Tibial nerve (tissue), 4 donors: Measurements from ENCODE around the gene WNT2B. TPM values are rescaled to one million over a fixed set of nuclear protein-coding genes. Genes with fewer than 3 reads are reported as not detected.

ENCODE experiments used
- DNase-seq, 2 donors: peaks; one replicate each; pipeline ENCODE4 v3.0.0-alpha.2; 2019; ENCODE audit warnings: low spot score in 2 of 2
- H3K27ac ChIP-seq, 4 donors: fragments of 200-600 bp; sonication (generic) in 3 of 4; one replicate each; pipeline ENCODE4 v1.5.1; 2017 to 2019; ENCODE audit warnings: mild to moderate bottlenecking in 1 of 4
- H3K27me3 ChIP-seq, 2 donors: fragments of 200-600 bp; sonication (generic) in 1 of 2; one replicate each; pipeline versions ENCODE4 v1.5.1 to v1.6.0; 2017 to 2019
- H3K36me3 ChIP-seq, 3 donors: fragments of 200-600 bp; sonication (generic); one replicate each; pipeline ENCODE4 v1.5.1; 2018 to 2019
- H3K4me1 ChIP-seq, 4 donors: fragments of 200-600 bp; sonication (generic) in 3 of 4; one replicate each; pipeline ENCODE4 v1.5.1; 2017 to 2019
- H3K4me3 ChIP-seq, 4 donors: fragments of 200-600 bp; sonication (generic) in 3 of 4; one replicate each; pipeline ENCODE4 v1.5.1; 2017 to 2019; ENCODE audit warnings: mild to moderate bottlenecking in 1 of 4, moderate library complexity in 1 of 4
- H3K9me3 ChIP-seq, 4 donors: fragments of 200-600 bp; sonication (generic) in 3 of 4; one replicate each; pipeline ENCODE4 v1.5.1; 2017 to 2019
- CTCF ChIP-seq, 5 experiments: fragments of 200-600 bp in 3 of 5; fragments of 450-650 bp in 2 of 5; sonication (generic) in 3 of 5; IDR thresholded peaks; one replicate each; pipeline ENCODE4 v1.5.1; 2016 to 2019; ENCODE audit warnings: antibody characterized with exemption in 5 of 5, mild to moderate bottlenecking in 3 of 5, moderate library complexity in 2 of 5
- EP300 ChIP-seq, 2 donors: sonication (generic); formaldehyde crosslinking; IDR thresholded peaks; one replicate each; pipeline ENCODE4 v1.6.1; 2017; ENCODE audit warnings: antibody characterized with exemption in 2 of 2, mild to moderate bottlenecking in 1 of 2
- POLR2A ChIP-seq, 2 donors: fragments of 450-650 bp; IDR thresholded peaks; one replicate each; pipeline ENCODE4 v1.6.1; 2017; ENCODE audit warnings: antibody characterized with exemption in 2 of 2, mild to moderate bottlenecking in 2 of 2, moderate library complexity in 2 of 2
- WGBS, 2 donors: methylation state at CpG; one replicate each; pipeline ENCODE4 v1.1.5; 2018; 5-methylcytosine and 5-hydroxymethylcytosine counted together
- total RNA-seq, 4 donors: library from RNA; depleted of rRNA; stranded (reverse); fragments of >200 nt; gene quantifications; one replicate each; pipeline ENCODE4 v1.1.0, GENCODE V29; 2016

The WNT2B gene
- total RNA-seq, 4 donors from 2014 or later = 3.6 to 12.2 (median 9.7) TPM

DNA sequence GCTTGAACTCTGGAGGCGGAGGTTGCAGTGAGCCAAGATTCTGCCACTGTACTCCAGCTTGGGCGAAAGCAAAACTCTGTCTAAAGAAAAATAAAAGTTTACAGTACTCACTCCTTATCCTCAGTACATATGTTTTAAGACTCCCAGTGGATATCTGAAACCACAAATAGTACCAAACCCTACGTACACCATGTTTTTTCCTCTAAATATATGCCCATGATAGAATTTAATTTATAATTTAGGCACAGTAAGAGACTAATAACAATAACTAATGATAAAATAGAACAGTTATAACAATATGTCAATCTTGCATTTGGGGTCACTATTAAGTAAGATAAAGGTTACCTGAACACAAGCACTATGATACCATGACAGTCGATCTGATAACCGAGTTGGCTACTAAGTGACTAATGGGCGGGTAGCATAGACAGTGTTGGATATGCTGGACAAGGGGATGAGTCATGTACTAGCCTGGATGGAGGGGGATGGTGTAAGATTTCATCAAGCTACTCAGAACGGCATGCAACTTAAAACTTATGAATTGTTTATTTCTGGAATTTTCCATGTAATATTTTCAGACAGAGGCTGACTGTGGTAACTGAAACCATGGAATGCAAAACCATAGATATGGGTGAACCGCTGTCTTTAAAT, 66.5 kb downstream of the WNT2B start:
- H3K36me3 ChIP-seq = peaks cover 0 to 92% (median 0%) of the 10 kb centered on the region in 3 donors
- no peak for DNase-seq
- WGBS, 2 donors = 85 to 91% methylated on average over 8 of the region's 8 CpGs
- TF ChIP-seq CTCF (IDR thresholded peaks at IDR 0.05) (no peak), EP300 (IDR thresholded peaks at IDR 0.05) (no peak), POLR2A (IDR thresholded peaks at IDR 0.05) (no peak)
- no peaks in the 10 kb centered on the region for H3K4me1 ChIP-seq
- no peaks in the 10 kb centered on the region for H3K9me3 ChIP-seq
- no peaks in the 10 kb centered on the region for H3K27me3 ChIP-seq
- H3K4me3 ChIP-seq = no peak overlapping the region
- no peak overlapping the region for H3K27ac ChIP-seq

DNA sequence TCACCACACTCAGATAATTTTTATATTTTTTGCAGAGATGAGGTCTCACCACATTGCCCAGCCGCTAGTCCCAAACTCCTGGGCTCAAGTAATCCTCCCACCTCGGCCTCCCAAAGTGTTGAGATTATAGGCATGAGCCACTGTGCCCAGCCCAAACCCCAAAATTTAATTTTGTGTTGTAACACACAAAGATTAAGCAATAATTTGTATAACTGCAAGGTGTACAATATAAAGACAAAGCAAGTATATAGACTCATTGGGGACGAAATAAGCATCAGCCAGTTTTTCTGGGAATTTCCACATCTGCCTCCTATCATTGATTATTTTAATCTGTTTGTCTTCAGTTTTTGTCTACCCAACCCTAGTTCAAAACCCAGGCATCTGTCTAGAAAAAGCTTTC, 67.5 kb downstream of the WNT2B start:
- peaks cover 0 to 92% (median 0%) of the 10 kb centered on the region in 3 donors for H3K36me3 ChIP-seq

More for the DNA sequence above, 67.5 kb downstream of the WNT2B start:
- TF ChIP-seq POLR2A (IDR thresholded peaks at IDR 0.05) (no peak), EP300 (IDR thresholded peaks at IDR 0.05) (no peak), CTCF (IDR thresholded peaks at IDR 0.05) (no peak)
- H3K27ac ChIP-seq = no peak overlapping the region
- no peaks in the 10 kb centered on the region for H3K27me3 ChIP-seq
- DNase-seq = no peak
- no peak overlapping the region for H3K4me3 ChIP-seq
- WGBS, 2 donors = 97 to 99% methylated on average over 3 of the region's 3 CpGs
- H3K9me3 ChIP-seq = no peaks in the 10 kb centered on the region
- no peaks in the 10 kb centered on the region for H3K4me1 ChIP-seq

Other genes starting within 250 kb of the WNT2B start
- 10 to 100 TPM; 18.8 to 28.0 (median 20.8) TPM for gene CTTNBP2NL, start 112.8 kb upstream of the WNT2B start, total RNA-seq
- gene ST7L, start 110.2 kb downstream of the WNT2B start, total RNA-seq = 10 to 100 TPM; 18.4 to 24.0 (median 20.4) TPM
- gene CAPZA1, start 110.9 kb downstream of the WNT2B start, total RNA-seq = 100 to 1,000 TPM in 3 of 4 donors, 10 to 100 TPM in 1; 90.8 to 126 (median 114) TPM
- 10 to 100 TPM; 30.6 to 69.9 (median 43.8) TPM for gene MOV10, start 165.7 kb downstream of the WNT2B start, total RNA-seq
- gene RHOC, start 198.2 kb downstream of the WNT2B start, total RNA-seq = 100 to 1,000 TPM; 225 to 297 (median 293) TPM
- 1 to 10 TPM in 3 of 4 donors, under 1 TPM in 1; 0.66 to 3.3 (median 1.8) TPM for gene PPM1J, start 206.4 kb downstream of the WNT2B start, total RNA-seq